Measurements from ENCODE around the gene GLYATL2. TPM values are rescaled to one million over a fixed set of nuclear protein-coding genes. Genes with fewer than 3 reads are reported as not detected.
A peak's percentile ranks its signal among the peaks of the same experiment; 100 is the strongest.

The GLYATL2 gene
- total RNA-seq = not detected

- Mint-ChIP-seq H3K27ac (no peak within 1 kb of the TSS), H3K36me3 (no peaks in the 10 kb centered on the region), H3K4me1 (ENCODE audit: low read depth in 2 of 2) (no peaks in the 10 kb centered on the region), H3K9me3 (peaks cover 3% of the 10 kb centered on the region), H3K4me3 (no peak within 1 kb of the TSS), H3K27me3 (peaks cover 10 to 14% of the 10 kb centered on the region in 2 donors)
- ATAC-seq (no peak), DNase-seq (ENCODE audit: low spot score) (no peak)
Observed at GRCh38 chr11:58844361-58845005, at the start of gene GLYATL2. Gene GLYATL2, minus strand, starts transcription at chr11:58844704. Its CDS starts 5,092 bp downstream, at chr11:58839612.

- no peaks in the 10 kb centered on the region for H3K36me3 Mint-ChIP-seq
- H3K4me3 Mint-ChIP-seq = no peak overlapping the region
- no peaks in the 10 kb centered on the region for H3K4me1 Mint-ChIP-seq (ENCODE audit: low read depth in 2 of 2)
- DNase-seq (ENCODE audit: low spot score) = no peak
- H3K9me3 Mint-ChIP-seq = peaks cover 3% of the 10 kb centered on the region
- no peak for ATAC-seq
- H3K27me3 Mint-ChIP-seq = peaks cover 12 to 34% of the 10 kb centered on the region in 2 donors
- H3K27ac Mint-ChIP-seq = no peak overlapping the region
Observed at GRCh38 chr11:58893899-58894298, 49.4 kb upstream of the GLYATL2 start.

- Mint-ChIP-seq H3K27ac (no peak overlapping the region), H3K9me3 (peaks cover 3% of the 10 kb centered on the region), H3K4me1 (ENCODE audit: low read depth in 2 of 2) (no peaks in the 10 kb centered on the region), H3K36me3 (no peaks in the 10 kb centered on the region), H3K4me3 (no peak overlapping the region), H3K27me3 (peaks cover 3 to 13% of the 10 kb centered on the region in 2 donors)
- ATAC-seq (no peak), DNase-seq (ENCODE audit: low spot score) (no peak)
Observed at GRCh38 chr11:58888579-58888978, 44.1 kb upstream of the GLYATL2 start.

- H3K9me3 Mint-ChIP-seq = peaks cover 3% of the 10 kb centered on the region
- ATAC-seq (no peak), DNase-seq (ENCODE audit: low spot score) (no peak)
- H3K4me1 Mint-ChIP-seq (ENCODE audit: low read depth in 2 of 2) = no peaks in the 10 kb centered on the region
- H3K27me3 Mint-ChIP-seq = peaks cover 3 to 13% of the 10 kb centered on the region in 2 donors
- no peak overlapping the region for H3K4me3 Mint-ChIP-seq
- H3K27ac Mint-ChIP-seq = no peak overlapping the region
- H3K36me3 Mint-ChIP-seq = no peaks in the 10 kb centered on the region
Observed at GRCh38 chr11:58887452-58887851, 42.9 kb upstream of the GLYATL2 start.

DNA sequence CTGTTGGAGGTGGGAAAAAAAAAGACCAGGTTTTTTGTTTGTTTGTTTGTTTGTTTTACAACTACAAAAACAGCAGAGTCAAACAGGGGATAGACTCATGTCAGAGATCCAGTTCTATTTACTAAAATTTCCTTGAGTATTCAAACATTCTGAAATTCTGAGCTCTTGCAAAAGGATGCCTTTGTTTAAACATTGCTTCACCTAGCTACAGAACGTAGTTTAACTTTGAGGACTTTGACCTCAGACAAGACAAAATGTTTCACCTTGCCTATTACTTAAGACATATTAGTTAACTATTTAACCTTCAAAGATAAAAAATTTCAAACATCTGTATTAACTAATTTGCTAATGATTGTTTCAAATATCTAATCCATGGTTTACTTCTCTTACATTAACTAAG is 36.1 kb upstream of the GLYATL2 start:
- Mint-ChIP-seq H3K4me3 (no peak overlapping the region), H3K27ac (no peak overlapping the region), H3K27me3 (no peaks in the 10 kb centered on the region), H3K36me3 (no peaks in the 10 kb centered on the region), H3K9me3 (peaks cover 3% of the 10 kb centered on the region), H3K4me1 (ENCODE audit: low read depth in 2 of 2) (no peaks in the 10 kb centered on the region)
- ATAC-seq (no peak), DNase-seq (ENCODE audit: low spot score) (no peak)

GRCh38 chr11:58880166-58880565 is 35.7 kb upstream of the GLYATL2 start:
- DNase-seq (ENCODE audit: low spot score) = no peak

DNA sequence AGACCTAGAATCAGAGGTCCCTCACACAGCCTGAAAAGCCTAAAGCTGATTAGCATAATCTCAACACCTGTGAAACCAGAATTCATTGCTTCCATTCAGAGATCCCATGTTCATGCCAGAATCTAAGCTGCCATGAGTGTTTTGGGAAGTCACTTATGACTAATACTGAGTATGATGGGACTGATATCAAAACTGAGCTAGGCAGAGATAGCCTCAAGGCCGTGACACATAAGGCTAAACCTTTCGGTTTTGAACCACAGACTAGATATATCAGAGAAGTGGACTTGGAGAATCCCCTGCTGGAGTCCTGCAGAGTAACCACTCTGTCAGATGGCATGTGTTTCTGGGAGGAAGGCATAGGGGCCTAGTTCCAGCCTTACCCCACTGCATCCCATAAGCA is 23.1 kb upstream of the GLYATL2 start:
- no peak overlapping the region for H3K4me3 Mint-ChIP-seq
- no peak for ATAC-seq
- H3K9me3 Mint-ChIP-seq = peaks cover 5% of the 10 kb centered on the region
- H3K27me3 Mint-ChIP-seq = peaks cover 0 to 10% of the 10 kb centered on the region in 2 donors
- no peak overlapping the region for H3K27ac Mint-ChIP-seq
- no peak for DNase-seq (ENCODE audit: low spot score)
- peaks cover 4% of the 10 kb centered on the region for H3K36me3 Mint-ChIP-seq
- H3K4me1 Mint-ChIP-seq (ENCODE audit: low read depth in 2 of 2) = no peaks in the 10 kb centered on the region

More at GRCh38 chr11:58880166-58880565, 35.7 kb upstream of the GLYATL2 start:
- Mint-ChIP-seq H3K27ac (no peak overlapping the region), H3K4me1 (ENCODE audit: low read depth in 2 of 2) (no peaks in the 10 kb centered on the region), H3K27me3 (no peaks in the 10 kb centered on the region), H3K9me3 (peaks cover 3% of the 10 kb centered on the region), H3K4me3 (no peak overlapping the region), H3K36me3 (no peaks in the 10 kb centered on the region)
- ATAC-seq = no peak

DNA sequence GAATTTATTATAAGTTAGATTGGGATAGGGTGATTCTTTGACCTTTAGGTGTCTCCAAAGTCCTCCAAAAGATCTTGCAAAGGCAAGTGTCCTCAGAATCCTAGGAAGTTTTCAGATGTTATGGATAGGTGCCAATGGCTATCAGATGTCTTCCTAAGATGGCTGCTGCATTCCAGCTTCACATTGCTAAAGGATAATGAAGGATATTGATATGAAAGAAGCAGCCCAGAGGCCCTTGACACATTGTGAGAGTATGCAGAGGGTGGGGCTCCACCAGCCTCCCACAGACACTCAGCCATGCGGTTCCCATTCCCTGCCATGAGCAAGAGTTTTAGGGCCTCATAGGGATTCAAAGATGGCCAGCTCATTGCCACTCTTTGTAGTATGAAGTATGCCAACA is 22.3 kb upstream of the GLYATL2 start:
- H3K27ac Mint-ChIP-seq = no peak overlapping the region
- DNase-seq (ENCODE audit: low spot score) = no peak
- peaks cover 9% of the 10 kb centered on the region for H3K36me3 Mint-ChIP-seq
- peaks cover 5% of the 10 kb centered on the region for H3K9me3 Mint-ChIP-seq
- H3K4me3 Mint-ChIP-seq = no peak overlapping the region
- no peak for ATAC-seq
- peaks cover 0 to 16% of the 10 kb centered on the region in 2 donors for H3K27me3 Mint-ChIP-seq
- no peaks in the 10 kb centered on the region for H3K4me1 Mint-ChIP-seq (ENCODE audit: low read depth in 2 of 2)

DNA sequence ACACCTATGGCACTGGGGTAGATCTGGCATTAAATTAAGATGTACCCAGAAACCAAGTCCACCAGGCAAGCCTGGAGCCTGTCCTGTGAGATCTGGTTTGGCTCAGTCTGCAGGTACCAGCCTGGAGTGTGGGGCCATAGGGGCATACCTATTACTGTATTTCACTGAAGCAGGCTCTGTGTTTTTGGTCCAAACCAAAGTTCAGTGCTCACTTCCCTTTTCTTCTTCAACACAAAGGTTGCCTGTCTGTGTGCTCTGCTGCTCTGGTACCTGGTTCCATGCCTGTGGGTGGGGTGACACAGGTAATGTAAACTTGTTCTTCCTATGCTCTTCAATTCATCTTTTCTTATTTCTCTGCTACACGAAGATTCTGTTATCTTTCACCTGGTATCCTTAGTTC is 19.8 kb upstream of the GLYATL2 start:
- Mint-ChIP-seq H3K4me1 (ENCODE audit: low read depth in 2 of 2) (no peaks in the 10 kb centered on the region), H3K36me3 (peaks cover 9% of the 10 kb centered on the region), H3K27ac (no peak overlapping the region), H3K9me3 (peaks cover 5% of the 10 kb centered on the region), H3K27me3 (peaks cover 0 to 16% of the 10 kb centered on the region in 2 donors), H3K4me3 (no peak overlapping the region)
- no peak for DNase-seq (ENCODE audit: low spot score)
- ATAC-seq = no peak

- no peaks in the 10 kb centered on the region for H3K4me1 Mint-ChIP-seq (ENCODE audit: low read depth in 2 of 2)
- peaks cover 9% of the 10 kb centered on the region for H3K36me3 Mint-ChIP-seq
- peaks cover 5% of the 10 kb centered on the region for H3K9me3 Mint-ChIP-seq
- peak in 1 of 2 donors; percentile 31 for ATAC-seq
- no peak overlapping the region for H3K27ac Mint-ChIP-seq
- no peak for DNase-seq (ENCODE audit: low spot score)
- H3K4me3 Mint-ChIP-seq = no peak overlapping the region
- peaks cover 0 to 16% of the 10 kb centered on the region in 2 donors for H3K27me3 Mint-ChIP-seq
Observed at GRCh38 chr11:58863697-58864096, 19.2 kb upstream of the GLYATL2 start.

DNA sequence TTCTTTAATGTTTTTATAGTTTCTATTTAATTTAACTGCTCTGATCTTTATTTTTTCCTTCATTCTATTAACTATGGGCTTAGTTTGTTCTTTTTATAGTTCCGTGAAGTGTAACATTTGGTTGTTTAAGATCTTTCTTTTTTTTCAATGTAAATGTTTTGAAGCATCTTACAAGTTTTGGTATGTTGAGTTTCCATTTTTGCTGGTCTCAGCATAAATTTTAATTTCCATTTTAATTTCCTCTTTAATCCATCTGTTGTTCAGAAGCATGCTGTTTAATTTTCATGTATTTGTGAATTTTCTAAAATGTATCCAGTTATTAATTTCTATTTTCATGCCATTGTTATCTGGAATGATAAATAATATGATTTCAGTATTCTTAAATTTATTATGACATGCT is 17.0 kb upstream of the GLYATL2 start:
- DNase-seq (ENCODE audit: low spot score) (no peak), ATAC-seq (no peak)
- Mint-ChIP-seq H3K27me3 (peaks cover 3 to 16% of the 10 kb centered on the region in 2 donors), H3K4me1 (ENCODE audit: low read depth in 2 of 2) (no peaks in the 10 kb centered on the region), H3K4me3 (no peak overlapping the region), H3K27ac (no peak overlapping the region), H3K36me3 (peaks cover 9% of the 10 kb centered on the region), H3K9me3 (peaks cover 9% of the 10 kb centered on the region)

- H3K4me1 Mint-ChIP-seq (ENCODE audit: low read depth in 2 of 2) = no peaks in the 10 kb centered on the region
- H3K36me3 Mint-ChIP-seq = no peaks in the 10 kb centered on the region
- H3K27ac Mint-ChIP-seq = no peak overlapping the region
- no peak overlapping the region for H3K4me3 Mint-ChIP-seq
- H3K27me3 Mint-ChIP-seq = peaks cover 0 to 3% of the 10 kb centered on the region in 2 donors
- DNase-seq (ENCODE audit: low spot score) (no peak), ATAC-seq (no peak)
- peaks cover 3% of the 10 kb centered on the region for H3K9me3 Mint-ChIP-seq
Observed at GRCh38 chr11:58856806-58857205, 12.3 kb upstream of the GLYATL2 start.

DNA sequence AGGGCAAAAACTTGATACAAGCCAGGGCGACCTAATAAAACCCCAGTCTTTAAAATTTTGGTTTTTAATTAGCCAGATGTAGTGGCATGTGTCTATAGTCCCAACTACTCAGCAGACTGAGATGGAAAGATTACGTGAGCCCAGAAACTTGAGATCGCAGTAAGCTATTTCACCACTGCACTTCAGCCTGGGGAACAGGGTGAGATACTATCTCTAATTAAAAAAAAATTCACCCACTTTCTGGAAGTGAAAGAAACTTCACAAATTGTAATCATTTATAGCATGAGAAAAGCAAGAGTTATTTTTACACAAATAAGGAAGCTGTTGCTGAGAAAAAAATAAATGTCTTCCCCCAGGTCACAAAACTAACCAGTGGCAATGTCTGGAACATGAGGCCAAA is 882 bp upstream of the GLYATL2 start:
- peaks cover 10 to 14% of the 10 kb centered on the region in 2 donors for H3K27me3 Mint-ChIP-seq
- ATAC-seq (no peak), DNase-seq (ENCODE audit: low spot score) (no peak)
- no peak overlapping the region for H3K4me3 Mint-ChIP-seq
- H3K9me3 Mint-ChIP-seq = peaks cover 3% of the 10 kb centered on the region
- H3K4me1 Mint-ChIP-seq (ENCODE audit: low read depth in 2 of 2) = no peaks in the 10 kb centered on the region
- no peaks in the 10 kb centered on the region for H3K36me3 Mint-ChIP-seq
- no peak overlapping the region for H3K27ac Mint-ChIP-seq

DNA sequence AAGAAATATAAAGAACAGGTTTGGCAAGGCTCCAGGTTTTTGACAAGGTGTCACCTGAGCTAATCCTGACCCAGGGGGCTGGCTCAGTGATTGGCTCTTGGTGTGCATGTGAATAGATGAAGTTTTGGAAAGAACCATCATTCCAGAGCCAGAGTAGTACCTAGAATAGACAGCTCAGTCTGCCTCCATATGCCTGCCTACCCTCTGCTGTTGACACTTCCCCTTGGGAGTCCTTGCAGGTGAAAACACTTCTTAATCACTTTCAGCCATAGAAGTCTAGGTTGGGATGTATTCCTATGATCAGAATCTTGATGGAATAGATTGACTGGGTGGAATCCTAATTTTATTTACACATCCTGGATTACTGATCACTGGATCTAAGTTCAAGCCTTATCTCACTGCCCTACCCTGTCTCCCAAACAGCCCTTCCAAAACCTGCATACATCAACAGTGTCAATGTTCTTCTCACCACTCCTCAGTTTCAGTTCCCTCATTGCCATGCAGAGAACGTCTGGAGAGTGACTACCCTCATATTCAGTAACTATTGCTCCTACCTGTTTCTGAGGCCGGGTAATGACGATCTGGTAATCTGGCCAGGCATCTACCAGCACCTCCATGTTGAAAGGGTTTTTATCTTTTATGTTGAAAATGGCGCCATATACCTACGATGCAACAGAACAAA is 6.7 kb downstream of the GLYATL2 start:
- no peak overlapping the region for H3K27ac Mint-ChIP-seq
- H3K36me3 Mint-ChIP-seq = no peaks in the 10 kb centered on the region
- peaks cover 10% of the 10 kb centered on the region for H3K9me3 Mint-ChIP-seq
- no peaks in the 10 kb centered on the region for H3K4me1 Mint-ChIP-seq (ENCODE audit: low read depth in 2 of 2)
- no peak for ATAC-seq
- H3K27me3 Mint-ChIP-seq = peaks cover 0 to 1% of the 10 kb centered on the region in 2 donors
- DNase-seq (ENCODE audit: low spot score) = no peak
- H3K4me3 Mint-ChIP-seq = no peak overlapping the region

All from natural killer cell treated with Interleukin-12 subunit alpha and Interleukin-12 subunit beta and Interleukin-15 and Interleukin-18, amount 100 ng/mL, for 72 hours (primary cell).